H1 (cell line): Measurements from ENCODE around the gene PPWD1. TPM values are rescaled to one million over a fixed set of nuclear protein-coding genes. Genes with fewer than 3 reads are reported as not detected.

Experiments used
- CEBPB ChIP-seq: IDR thresholded peaks from 2 replicates; pipeline ENCODE4 v1.6.1; 2012; ENCODE audit warnings: low read depth, low read length
- CHD2 ChIP-seq: IDR thresholded peaks from 2 replicates; pipeline ENCODE4 v1.6.1; 2012; ENCODE audit warnings: low read length, improper control_type of control experiment
- GTF2F1 ChIP-seq: IDR thresholded peaks from 2 replicates; pipeline ENCODE4 v1.6.1; 2012; ENCODE audit warnings: low read depth, low read length, improper control_type of control experiment, borderline replicate concordance
- NRF1 ChIP-seq: IDR thresholded peaks from 2 replicates; pipeline ENCODE4 v1.6.1; 2011; ENCODE audit warnings: mild to moderate bottlenecking, low read depth, low read length, improper control_type of control experiment
- SP4 ChIP-seq: IDR thresholded peaks from 2 replicates; pipeline ENCODE4 v1.6.1; 2012; ENCODE audit warnings: low read length, inconsistent platforms
- polyA plus RNA-seq, 7 experiments: library from polyadenylated mRNA; depleted of rRNA in 3 of 7; stranded (reverse) in 5 of 7; unstranded in 2 of 7; fragments of >200 nt in 5 of 7; fragments of 200-250 nt in 2 of 7; gene quantifications; 1 replicate in 5 of 7; 2 replicates in 1 of 7; 4 replicates in 1 of 7; pipeline versions ENCODE4 v1.2.1 to v1.2.3, GENCODE V29; 2011 to 2013; ENCODE audit warnings: missing spikeins in 2 of 7, mixed read lengths in 2 of 7
- total RNA-seq: library from RNA; stranded (reverse); fragmentation: NEBNext Ultra II Directional; extraction: Animal tissue kit (Norgen Biotek cat#: 25700); gene quantifications from 2 replicates; pipeline ENCODE4 v1.2.1, GENCODE V29; 2021

The PPWD1 gene
- total and polyA plus RNA-seq, 2 of the 8 experiments (the other 6 are each of a cell fraction or from before 2014, with no cell fraction given): 5.0 to 35.7 TPM

DNA sequence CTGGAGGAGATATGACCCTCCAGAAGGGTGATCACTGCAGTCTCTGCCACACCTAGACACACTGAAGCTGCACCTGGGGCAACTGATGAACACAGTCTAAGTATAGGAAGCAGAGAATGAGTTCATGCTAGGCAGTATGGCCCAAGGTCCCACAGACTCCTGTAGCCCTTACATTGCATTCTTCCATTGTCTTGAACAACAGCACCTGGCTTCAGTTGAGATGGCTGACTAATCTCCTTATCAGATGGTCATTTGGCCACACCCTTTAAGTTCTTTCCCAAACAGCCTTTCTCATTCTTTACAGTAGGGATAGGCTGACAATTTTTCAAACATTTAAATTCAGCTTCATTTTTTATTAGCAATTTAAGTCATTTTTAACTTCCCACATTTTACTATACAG is 23.3 kb upstream of the PPWD1 start (continued):
- TF ChIP-seq SP4: no peak
- no peak for TF ChIP-seq GTF2F1
- TF ChIP-seq CHD2: no peak
- no peak for TF ChIP-seq NRF1
- no peak for TF ChIP-seq CEBPB
